Lower leg skin (tissue), 3 donors: Measurements from ENCODE around the gene TSC1.

ENCODE experiments used
- POLR2A ChIP-seq, 2 donors: fragments of 450-650 bp; IDR thresholded peaks; one replicate each; pipeline ENCODE4 v1.6.1; 2016 to 2017; ENCODE audit warnings: antibody characterized with exemption in 2 of 2, mild to moderate bottlenecking in 1 of 2, moderate library complexity in 1 of 2
- TF ChIP-seq, protein P1 (sequence below), 3 donors: fragments of 450-650 bp; IDR thresholded peaks; one replicate each; pipeline ENCODE4 v1.5.1; 2016; ENCODE audit warnings: antibody characterized with exemption in 3 of 3, mild to moderate bottlenecking in 3 of 3, moderate library complexity in 2 of 3

DNA sequence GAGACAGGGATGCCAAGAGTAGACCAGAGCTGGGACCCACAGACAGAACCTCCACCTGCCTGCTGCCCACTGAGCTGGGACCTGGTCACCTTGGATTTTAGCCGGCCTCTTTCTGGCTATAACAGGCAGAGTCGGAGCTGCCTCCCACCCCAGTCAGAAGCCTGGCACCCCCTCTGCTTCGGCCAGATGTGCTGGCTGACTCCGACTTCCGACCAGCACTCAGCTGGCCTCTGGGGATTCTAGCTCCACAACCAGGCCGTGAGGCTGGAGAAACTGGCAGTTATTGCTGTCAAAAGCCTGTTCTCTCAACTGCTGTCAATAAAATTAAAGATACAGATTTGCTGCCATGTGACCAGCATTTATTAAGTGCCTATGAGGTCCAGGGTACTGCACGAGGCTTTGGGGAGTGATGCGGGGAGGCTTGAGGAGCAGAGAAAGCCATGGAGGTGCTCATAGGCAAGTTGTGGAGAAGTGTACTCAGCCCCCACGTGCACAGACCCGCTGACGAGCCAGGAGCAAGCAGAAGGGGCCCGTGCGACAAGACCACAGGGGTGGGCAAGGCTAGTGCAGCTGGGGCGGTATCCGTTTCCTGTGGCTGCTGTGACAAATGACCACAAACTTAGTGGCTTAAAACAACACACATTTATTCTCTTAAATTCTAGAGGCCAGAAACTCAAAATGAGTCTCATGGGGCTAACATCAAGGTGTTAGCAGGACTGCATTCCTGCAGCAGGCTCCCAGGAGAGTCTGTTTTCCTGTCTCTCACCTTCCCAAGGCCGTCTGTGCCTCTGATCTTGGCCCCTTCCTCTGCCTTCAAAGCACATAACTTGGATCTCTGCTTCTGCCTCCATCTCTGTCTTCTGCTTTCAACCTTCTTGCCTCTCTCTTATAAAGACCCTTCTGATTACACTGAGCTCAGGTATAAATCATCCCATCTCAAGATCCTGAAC, 47.2 kb upstream of the TSC1 start:
- TF ChIP-seq, protein P1, sequence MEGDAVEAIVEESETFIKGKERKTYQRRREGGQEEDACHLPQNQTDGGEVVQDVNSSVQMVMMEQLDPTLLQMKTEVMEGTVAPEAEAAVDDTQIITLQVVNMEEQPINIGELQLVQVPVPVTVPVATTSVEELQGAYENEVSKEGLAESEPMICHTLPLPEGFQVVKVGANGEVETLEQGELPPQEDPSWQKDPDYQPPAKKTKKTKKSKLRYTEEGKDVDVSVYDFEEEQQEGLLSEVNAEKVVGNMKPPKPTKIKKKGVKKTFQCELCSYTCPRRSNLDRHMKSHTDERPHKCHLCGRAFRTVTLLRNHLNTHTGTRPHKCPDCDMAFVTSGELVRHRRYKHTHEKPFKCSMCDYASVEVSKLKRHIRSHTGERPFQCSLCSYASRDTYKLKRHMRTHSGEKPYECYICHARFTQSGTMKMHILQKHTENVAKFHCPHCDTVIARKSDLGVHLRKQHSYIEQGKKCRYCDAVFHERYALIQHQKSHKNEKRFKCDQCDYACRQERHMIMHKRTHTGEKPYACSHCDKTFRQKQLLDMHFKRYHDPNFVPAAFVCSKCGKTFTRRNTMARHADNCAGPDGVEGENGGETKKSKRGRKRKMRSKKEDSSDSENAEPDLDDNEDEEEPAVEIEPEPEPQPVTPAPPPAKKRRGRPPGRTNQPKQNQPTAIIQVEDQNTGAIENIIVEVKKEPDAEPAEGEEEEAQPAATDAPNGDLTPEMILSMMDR (IDR thresholded peaks at IDR 0.05): no peak
- TF ChIP-seq POLR2A (IDR thresholded peaks at IDR 0.05): no peak
